Measurements from ENCODE around the gene ME2. TPM values are rescaled to one million over a fixed set of nuclear protein-coding genes. Genes with fewer than 3 reads are reported as not detected.
"Not testable (repeated sequence)": the region's sequence is repeated elsewhere in the genome, so short reads cannot be mapped to it uniquely, and the experiment has no call there.

ME2 gene
- 10 to 100 TPM; 22.7 to 35.0 (median 29.0) TPM for polyA plus RNA-seq (ENCODE audit: insufficient read length in 10 of 10)
- long read RNA-seq, donor 1, full-length matches to known transcripts, result 3 of 3 reads
- long read RNA-seq, donor 1, partial matches to known transcripts, result 0 of 3 reads
- long read RNA-seq, donor 1, other reads (novel, unspliced or antisense), result 0 of 3 reads
- long read RNA-seq, donor 2, full-length matches to known transcripts, result 5 of 5 reads
- long read RNA-seq, donor 2, partial matches to known transcripts, result 0 of 5 reads
- long read RNA-seq, donor 2, other reads (novel, unspliced or antisense), result 0 of 5 reads
- long read RNA-seq, donor 3, result 0 reads
- long read RNA-seq, donor 4, full-length matches to known transcripts, result 1 of 1 reads
- long read RNA-seq, donor 4, partial matches to known transcripts, result 0 of 1 reads
- long read RNA-seq, donor 4, other reads (novel, unspliced or antisense), result 0 of 1 reads
- long read RNA-seq, donor 5, full-length matches to known transcripts, result 5 of 5 reads
- long read RNA-seq, donor 5, partial matches to known transcripts, result 0 of 5 reads
- long read RNA-seq, donor 5, other reads (novel, unspliced or antisense), result 0 of 5 reads
- long read RNA-seq, donor 6, full-length matches to known transcripts, result 7 of 7 reads
- long read RNA-seq, donor 6, partial matches to known transcripts, result 0 of 7 reads
- long read RNA-seq, donor 6, other reads (novel, unspliced or antisense), result 0 of 7 reads
- long read RNA-seq, donor 7, full-length matches to known transcripts, result 5 of 5 reads
- long read RNA-seq, donor 7, partial matches to known transcripts, result 0 of 5 reads
- long read RNA-seq, donor 7, other reads (novel, unspliced or antisense), result 0 of 5 reads
- long read RNA-seq, donor 8, full-length matches to known transcripts, result 5 of 5 reads
- long read RNA-seq, donor 8, partial matches to known transcripts, result 0 of 5 reads
- long read RNA-seq, donor 8, other reads (novel, unspliced or antisense), result 0 of 5 reads
- long read RNA-seq, donor 9, result 0 reads

GRCh38 chr18:50878345-50879301, at the start of gene ME2:
Gene ME2, plus strand, starts transcription at chr18:50879118. Its CDS starts 16,703 bp downstream, at chr18:50895821.
- DNase-seq, result peak; percentile 90 to 97 (median 95)

- no peak for DNase-seq
Observed at GRCh38 chr18:50829644-50830043, 49.3 kb upstream of the ME2 start.

- no peak for DNase-seq
Observed at GRCh38 chr18:50830544-50830943, 48.4 kb upstream of the ME2 start.

- DNase-seq, result no peak
Observed at GRCh38 chr18:50832754-50833153, 46.2 kb upstream of the ME2 start.

GRCh38 chr18:50833496-50833895, 45.4 kb upstream of the ME2 start:
- DNase-seq, result not testable (repeated sequence)

- peak in 1 of 3 donors; percentile 34 for DNase-seq
Observed at GRCh38 chr18:50836521-50836957, 42.4 kb upstream of the ME2 start.

GRCh38 chr18:50839341-50839740, 39.6 kb upstream of the ME2 start:
- DNase-seq, result no peak

GRCh38 chr18:50839996-50840395, 38.9 kb upstream of the ME2 start:
- DNase-seq, result no peak

GRCh38 chr18:50842846-50843245, 36.1 kb upstream of the ME2 start:
- DNase-seq, result no peak

GRCh38 chr18:50844554-50844953, 34.4 kb upstream of the ME2 start:
- DNase-seq, result no peak

GRCh38 chr18:50844960-50845359, 34.0 kb upstream of the ME2 start:
- no peak for DNase-seq

GRCh38 chr18:50847192-50847591, 31.7 kb upstream of the ME2 start:
- DNase-seq, result no peak

- DNase-seq, result no peak
Observed at GRCh38 chr18:50848061-50848551, 30.8 kb upstream of the ME2 start.

- DNase-seq, result no peak
Observed at GRCh38 chr18:50848991-50849390, 29.9 kb upstream of the ME2 start.

- DNase-seq, result no peak
Observed at GRCh38 chr18:50849419-50849821, 29.5 kb upstream of the ME2 start.

GRCh38 chr18:50850307-50851065, 28.4 kb upstream of the ME2 start:
- no peak for DNase-seq

- DNase-seq, result no peak
Observed at GRCh38 chr18:50853863-50854271, 25.1 kb upstream of the ME2 start.

GRCh38 chr18:50855976-50856757, 22.8 kb upstream of the ME2 start:
- DNase-seq, result no peak

GRCh38 chr18:50857166-50857565, 21.8 kb upstream of the ME2 start:
- not testable (repeated sequence) for DNase-seq

Measured in muscle of back (tissue), 13 donors.